NCI-H1417 treated with DMSO at 0.1 percent for 48 hours (cell line): ENCODE measurements around the gene ABCA8.
"Not testable (repeated sequence)": the region's sequence is repeated elsewhere in the genome, so short reads cannot be mapped to it uniquely, and the experiment has no call there.

Source experiments
- DNase-seq: peaks from one replicate; lab custom pipeline; 2025; lab: John Stamatoyannopoulos, UW

ABCA8 gene

DNA sequence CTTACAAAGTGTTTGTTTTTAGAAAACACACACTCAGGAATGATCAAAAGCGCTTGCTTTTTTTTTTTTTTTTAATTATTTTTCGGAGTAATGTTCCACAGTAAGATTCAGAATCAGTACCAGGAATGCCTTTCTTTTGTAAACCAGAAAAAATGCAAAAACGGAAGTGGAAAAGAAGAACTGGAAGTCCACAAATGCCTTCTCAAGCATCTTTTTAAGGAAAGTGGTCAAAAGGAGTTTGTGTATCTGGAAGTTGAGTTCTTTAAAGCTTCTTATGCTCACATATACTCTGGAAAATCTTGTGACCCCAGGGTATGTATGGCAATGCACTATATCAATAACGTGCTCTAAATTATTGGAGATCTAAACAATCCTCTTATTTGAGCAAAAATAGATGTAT, 126.0 kb downstream of the ABCA8 start:
- no peak for DNase-seq

DNA sequence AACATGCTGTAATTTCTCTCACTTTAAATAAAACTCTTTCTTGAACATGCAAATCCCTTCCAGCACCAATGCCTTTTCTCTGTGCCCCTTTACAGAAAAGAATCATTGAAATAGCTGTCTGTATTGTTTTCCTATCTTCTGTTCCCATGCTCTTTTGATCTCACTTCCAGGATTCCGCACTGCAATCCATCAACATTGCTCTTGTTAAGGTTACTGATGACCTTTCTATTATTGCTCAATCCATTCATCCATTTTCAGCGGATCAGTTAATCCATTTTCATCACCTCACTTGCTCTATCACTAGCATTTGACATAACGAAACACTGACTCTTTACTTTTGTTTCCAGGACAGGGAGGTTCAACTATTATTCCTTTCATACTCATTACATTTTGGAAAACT, 130.5 kb downstream of the ABCA8 start:
- DNase-seq, result no peak

DNA sequence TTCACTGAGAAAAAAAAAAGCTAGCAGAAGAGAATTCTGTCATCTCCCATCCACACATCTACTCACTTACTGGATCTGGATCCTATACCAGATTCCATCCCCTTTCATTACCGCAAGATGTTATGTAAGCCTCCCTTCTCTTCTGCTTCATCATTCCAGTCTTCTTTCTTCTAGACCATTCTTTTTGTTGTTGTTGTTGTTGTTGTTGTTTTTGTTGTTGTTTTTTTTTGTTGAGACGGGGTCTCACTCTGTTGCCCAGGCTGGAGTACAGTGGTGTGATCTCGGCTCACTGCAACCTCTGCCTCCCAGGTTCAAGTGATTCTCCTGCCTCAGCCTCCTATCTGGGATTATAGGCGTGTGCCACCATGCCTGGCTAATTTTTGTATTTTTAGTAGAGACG, 131.0 kb downstream of the ABCA8 start:
- DNase-seq, result not testable (repeated sequence)

DNA sequence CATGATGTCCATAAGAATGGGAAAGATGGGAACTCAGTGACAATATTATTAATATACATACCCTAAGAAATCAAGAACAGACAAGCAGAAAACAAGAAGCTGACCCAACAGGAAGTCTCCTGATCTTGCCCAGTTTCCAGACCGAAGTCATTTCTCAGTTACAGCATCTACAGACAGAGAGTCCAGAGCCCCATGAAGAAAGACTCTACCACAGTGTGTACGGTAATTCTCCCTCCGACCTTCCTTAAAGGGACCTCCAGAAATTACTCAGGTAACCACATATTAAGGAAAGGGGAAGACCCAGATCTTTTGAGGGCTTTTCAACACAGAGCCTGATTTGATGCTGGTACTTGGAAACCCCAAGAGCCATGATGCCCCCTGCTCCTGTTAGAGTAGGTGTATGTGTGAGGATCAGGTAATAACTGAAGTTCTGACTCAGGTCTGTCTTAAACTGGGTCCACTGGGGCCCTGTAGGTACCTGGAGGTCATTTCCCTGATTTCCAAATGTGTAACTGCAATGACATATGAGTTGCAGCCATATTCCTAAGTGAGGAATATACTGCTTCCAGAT, 132.4 kb downstream of the ABCA8 start:
- DNase-seq, result no peak

DNA sequence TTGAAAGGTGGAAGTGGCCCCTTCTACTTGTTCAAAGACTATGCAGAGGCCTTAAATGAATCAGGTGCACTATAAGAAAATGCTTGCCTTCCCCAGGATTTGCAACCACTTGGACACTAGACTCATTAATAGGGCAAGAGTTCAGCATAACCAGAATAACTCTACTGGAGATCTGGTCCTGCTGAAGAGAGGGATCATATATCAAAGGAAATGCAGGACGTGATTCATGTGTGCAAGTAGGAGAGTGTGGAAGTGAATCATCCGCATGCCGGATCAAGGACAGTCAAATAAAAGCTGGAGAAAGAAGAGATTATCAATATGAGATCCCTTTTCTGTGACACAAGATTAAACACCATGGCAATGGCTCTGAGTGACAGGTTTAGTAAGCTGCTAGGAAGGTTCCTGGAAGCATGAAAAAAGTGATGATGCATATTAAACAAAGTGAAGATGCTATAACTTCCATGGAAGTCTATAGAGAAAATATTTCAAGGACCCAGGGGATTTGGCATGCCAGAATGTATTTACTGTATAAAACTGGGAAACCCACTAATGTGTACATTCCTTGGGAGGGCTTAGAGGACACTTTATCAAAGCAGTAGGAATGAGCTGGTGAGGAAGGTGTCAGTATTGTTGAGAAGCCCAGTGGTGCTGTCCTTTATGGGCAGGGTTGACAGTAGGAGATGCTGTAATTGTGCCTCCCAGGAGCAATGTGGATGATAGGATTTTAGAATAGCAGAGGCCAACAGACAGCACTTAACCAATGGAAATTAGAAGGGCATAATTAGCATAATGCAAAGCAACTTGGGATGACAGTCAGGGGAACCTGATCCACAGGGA, 133.1 kb downstream of the ABCA8 start:
- no peak for DNase-seq

DNA sequence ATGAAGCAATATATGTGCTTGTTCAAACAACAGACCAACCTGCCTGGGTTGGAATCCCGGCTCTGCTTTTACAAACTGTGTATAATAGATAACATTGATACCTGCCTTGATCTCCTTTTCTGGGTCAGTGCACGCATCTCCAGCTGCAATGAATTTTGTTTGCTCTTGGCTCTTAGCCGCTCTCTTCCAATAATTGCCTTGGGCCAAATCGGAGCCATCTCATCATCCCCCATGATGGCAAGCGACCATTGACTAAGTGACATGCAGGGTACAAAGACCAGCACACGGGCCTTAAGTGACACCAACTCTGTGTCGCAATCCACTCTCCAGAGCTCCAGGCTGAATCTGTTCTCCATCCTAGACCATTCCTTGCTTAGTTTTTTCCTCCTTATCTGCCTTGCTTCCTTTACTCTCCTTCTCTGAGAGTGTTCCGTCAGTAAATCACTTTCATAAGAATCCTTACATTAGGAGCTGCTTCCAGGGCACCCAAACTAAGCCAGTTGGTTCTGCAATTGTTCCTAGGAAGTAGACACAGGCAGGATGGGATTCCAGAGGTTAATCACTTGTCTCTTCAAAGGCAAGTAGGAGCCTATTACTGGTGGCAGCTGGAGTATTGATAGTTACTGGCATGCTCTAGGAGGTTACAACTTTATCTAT, 134.2 kb downstream of the ABCA8 start:
- DNase-seq, result no peak

DNA sequence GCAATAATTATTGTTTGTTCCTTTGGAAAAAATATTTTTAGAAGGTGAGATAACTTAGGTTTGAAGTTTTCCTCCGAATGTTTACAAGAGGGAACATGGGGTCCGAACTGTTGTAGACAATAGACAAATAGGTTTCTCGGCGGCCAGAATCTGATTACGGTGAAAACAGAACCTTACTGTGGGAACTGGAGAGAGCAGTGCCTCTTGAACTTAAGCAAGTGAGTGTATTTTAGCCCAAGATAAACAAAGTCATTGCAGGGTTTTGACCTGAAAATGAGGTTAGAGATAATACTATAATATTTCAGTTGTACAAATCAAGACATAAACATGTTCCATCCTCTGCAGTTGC, 134.7 kb downstream of the ABCA8 start:
- no peak for DNase-seq

DNA sequence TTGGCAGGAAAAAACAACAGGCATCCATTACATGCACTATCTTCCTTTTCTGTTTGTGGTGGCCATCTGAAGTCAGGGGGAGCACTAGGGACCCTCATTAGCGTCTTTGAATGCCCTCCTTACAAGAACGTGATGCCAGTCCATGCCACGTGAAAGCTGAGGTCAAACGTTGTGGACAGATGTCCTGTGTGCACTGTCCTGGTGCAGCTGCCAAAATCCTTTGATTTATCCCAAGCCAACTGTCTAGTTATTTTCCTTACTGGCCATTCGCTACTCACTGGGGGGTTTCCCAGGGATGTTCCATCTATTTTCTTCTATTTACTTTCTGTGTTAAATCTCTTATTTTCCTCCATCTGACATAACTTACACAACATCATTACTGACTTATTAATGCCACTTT, 135.7 kb downstream of the ABCA8 start:
- DNase-seq, result no peak
